Right lobe of liver (tissue), 4 donors: ENCODE results near the gene PLET1.

Experiments
- POLR2A ChIP-seq: fragments of 450-650 bp; IDR thresholded peaks from one replicate; pipeline ENCODE4 v1.6.1; 2017; ENCODE audit warnings: antibody characterized with exemption, mild to moderate bottlenecking
- TF ChIP-seq, protein P1 (sequence below), 4 donors: fragments of 200-600 bp in 3 of 4; fragments of 450-650 bp in 1 of 4; IDR thresholded peaks; one replicate each; pipeline versions ENCODE4 v1.5.1 to v1.8.0; 2016 to 2022; ENCODE audit warnings: antibody characterized with exemption in 4 of 4, mild to moderate bottlenecking in 2 of 4
- donor health status: DM: no; HTN: no; CAD: no.
- donor health status: DM: no; HTN: no; CAD: no.
- donor health status: DM: no; HTN: yes; CAD: no.

DNA sequence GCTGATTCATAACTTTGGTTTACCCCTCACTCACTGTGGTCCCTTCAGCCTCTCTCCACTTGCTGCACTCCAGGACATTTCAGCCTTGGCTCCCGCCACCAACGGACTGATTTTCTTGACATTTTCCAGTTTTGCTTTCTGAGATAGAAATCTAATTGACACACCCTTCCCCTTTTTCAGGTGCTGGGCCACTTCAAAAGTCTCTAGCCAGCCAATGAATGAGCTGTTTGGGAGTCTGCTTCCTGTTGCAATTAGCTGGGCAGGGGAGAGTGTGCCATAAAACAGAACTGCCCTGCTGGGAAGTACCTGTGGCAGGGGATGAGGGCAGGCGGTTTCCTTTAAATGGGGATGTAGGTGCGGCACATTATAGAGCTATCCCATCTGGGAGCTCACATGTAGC is 21.1 kb upstream of the PLET1 start:
- no peak for TF ChIP-seq POLR2A
- TF ChIP-seq, protein P1, sequence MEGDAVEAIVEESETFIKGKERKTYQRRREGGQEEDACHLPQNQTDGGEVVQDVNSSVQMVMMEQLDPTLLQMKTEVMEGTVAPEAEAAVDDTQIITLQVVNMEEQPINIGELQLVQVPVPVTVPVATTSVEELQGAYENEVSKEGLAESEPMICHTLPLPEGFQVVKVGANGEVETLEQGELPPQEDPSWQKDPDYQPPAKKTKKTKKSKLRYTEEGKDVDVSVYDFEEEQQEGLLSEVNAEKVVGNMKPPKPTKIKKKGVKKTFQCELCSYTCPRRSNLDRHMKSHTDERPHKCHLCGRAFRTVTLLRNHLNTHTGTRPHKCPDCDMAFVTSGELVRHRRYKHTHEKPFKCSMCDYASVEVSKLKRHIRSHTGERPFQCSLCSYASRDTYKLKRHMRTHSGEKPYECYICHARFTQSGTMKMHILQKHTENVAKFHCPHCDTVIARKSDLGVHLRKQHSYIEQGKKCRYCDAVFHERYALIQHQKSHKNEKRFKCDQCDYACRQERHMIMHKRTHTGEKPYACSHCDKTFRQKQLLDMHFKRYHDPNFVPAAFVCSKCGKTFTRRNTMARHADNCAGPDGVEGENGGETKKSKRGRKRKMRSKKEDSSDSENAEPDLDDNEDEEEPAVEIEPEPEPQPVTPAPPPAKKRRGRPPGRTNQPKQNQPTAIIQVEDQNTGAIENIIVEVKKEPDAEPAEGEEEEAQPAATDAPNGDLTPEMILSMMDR (IDR thresholded peaks at IDR 0.05): no peak
